Head of caudate nucleus (tissue), 42 donors: ENCODE measurements around the gene AFF2.

Experiments used
- DNase-seq, 42 donors: peaks; one replicate each; pipeline versions ENCODE4 v3.0.0 to v3.0.0-alpha.2; 2020 to 2021; ENCODE audit warnings: mixed read lengths in 7 of 42
- intact Hi-C: fragments of 100-400 bp; cut with DNase I; formaldehyde crosslinking; loops from one replicate; pipeline ENCODE4 v1.15.0; 2022

The AFF2 gene

DNA sequence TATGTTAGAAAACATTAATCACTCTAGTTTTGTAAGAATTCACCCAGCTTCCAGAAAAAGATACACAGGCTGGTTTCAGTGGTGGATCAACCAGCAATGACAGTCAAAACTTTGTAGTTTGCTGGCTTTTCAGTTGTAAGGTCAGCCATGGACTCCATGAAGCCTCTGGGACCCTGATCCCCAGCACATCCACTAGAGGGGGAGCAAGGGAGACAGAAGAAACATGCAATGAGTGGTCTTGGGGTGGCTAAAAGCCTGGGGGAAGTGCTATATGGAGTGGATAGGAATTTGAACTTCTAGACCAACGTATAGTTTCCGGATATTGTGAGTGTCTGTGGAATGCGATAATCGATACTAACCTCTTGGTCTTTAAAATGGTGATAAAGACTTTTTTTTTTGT lies 72.7 kb downstream of the AFF2 start:
- DNase-seq: no peak
- intact Hi-C loops: no loop called here

DNA sequence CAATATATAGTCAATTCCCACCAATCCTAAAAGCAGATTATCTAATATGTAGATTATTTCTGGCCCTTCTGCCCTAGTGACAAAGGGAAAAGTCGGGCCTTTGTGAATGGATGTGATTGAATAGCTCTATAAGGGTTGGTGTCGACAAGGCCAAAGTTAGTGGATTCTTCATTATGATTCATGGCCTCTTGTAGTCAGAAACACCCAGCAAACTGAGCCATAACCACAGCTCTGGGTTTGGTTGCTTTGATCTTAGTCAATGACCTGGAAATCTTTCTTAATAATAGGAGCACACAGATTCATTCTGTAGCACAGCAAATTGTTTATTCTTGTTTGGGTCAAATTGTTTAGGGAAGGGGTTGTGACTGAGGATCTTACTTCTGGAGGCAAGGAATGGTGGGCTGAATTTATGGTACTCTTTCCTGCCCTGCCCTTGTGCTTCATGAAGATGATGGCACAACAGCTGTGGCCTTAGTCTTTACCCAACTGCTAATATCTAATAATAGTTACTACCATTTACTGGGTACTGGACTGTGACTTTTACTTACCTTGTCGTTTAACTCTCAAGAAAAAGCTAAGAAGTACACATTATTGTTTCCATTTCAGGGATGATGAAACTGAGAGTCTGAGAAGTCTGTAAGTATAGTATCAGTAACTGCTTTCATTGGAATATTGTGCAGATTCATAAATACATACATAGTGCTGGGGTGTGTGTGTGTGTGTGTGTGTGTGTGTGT lies 74.0 kb downstream of the AFF2 start:
- intact Hi-C loops: no loop called here
- no peak for DNase-seq

DNA sequence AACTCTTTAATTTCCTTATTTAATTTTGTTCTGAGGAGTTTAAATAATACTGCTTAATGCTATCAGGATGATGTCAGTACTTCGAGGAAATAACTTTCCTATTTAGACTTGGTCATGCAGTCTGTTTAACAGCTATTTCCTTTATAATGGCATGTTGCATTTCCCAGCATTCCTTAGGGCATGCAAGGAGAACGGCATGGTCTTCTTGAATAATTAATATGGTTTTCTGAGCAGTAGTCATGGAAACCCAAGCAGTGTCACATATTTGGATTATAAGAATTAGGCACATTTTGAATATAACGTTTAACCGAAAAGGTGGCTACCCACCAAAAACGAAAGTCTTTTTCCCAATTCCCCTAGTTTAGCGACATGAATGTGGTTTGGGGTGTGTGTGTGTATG lies 76.0 kb downstream of the AFF2 start:
- DNase-seq: no peak
- intact Hi-C loops: no loop called here

GRCh38 chrX:148577741-148578140 lies 77.3 kb downstream of the AFF2 start:
- intact Hi-C loops: no loop called here
- DNase-seq: no peak

- intact Hi-C loops: no loop called here
Observed at GRCh38 chrX:148580016-148580415, 79.6 kb downstream of the AFF2 start.

DNA sequence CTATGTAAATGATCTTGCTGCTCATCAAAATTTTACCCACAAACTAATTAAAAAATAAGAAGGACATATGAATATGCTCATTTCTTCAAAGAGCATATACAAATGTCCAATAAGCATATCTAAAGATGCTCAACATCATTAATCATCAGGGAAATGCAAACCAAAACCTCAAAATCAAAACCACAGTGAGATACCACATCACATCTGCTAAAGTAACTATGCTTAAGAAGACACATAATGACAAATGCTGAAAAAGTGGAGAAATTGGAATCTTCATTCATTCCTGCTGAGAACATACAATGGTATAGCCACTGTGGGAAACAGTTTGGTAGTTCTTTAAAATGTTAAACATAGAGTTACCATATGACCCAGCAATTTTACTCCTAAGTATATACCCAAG lies 81.9 kb downstream of the AFF2 start:
- intact Hi-C loops: no loop called here

More at GRCh38 chrX:148580016-148580415, 79.6 kb downstream of the AFF2 start:
- DNase-seq: no peak

DNA sequence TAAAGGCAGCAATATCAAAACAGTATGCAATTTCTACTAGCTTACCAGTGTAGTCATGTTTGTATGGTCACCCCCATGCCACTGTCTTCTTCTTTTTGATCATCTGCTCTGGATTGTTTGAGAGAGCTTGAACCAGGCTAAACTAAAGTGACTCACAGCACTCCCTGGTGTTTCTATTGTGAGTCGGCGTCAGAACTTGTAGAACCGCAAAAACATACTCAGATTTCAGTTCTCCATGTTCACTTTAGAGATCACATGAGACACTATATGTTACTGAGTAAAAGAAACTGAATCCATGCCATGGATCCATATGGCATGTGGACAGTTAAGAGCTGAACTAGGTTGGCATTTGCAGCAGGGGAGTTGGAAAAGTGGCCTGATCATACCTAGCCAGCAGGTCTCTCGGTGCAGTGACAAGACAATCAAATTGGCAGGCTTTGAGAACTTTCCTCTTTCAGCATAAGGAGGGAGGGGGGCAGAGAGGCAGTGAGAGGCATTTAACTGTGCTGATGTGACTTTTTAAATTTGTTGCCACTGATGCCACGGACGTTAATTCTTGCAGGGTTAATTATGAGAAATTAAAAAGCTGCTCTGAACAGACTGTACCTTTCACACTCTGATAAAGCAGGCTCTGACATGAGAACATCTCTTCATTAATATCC lies 88.4 kb downstream of the AFF2 start:
- intact Hi-C loops: no loop called here
- no peak for DNase-seq

More for the DNA sequence above, 81.9 kb downstream of the AFF2 start:
- DNase-seq: no peak

- no peak for DNase-seq
- intact Hi-C loops: no loop called here
Observed at GRCh38 chrX:148592595-148592994, 92.2 kb downstream of the AFF2 start.

DNA sequence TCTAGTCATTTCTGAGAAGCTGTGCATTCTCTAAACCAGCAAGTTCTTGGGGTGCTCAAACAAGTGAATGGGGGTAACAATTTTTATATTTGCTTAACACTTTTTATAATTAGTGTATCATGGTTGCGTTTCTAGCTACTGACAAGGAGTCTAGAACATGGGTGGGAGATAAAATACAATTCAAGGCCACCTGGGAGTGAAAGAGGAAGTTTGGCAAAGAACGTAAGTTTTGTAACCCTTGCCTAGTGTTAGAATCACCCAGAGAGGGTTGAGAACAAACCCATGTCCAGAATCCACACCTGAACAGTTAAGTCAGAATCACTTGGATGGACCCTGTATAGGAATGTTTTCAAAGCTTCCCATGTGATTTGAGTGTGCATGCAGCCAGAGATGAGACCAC lies 92.7 kb downstream of the AFF2 start:
- intact Hi-C loops: no loop called here
- no peak for DNase-seq

GRCh38 chrX:148593987-148594386 lies 93.6 kb downstream of the AFF2 start:
- intact Hi-C loops: no loop called here
- DNase-seq: no peak

DNA sequence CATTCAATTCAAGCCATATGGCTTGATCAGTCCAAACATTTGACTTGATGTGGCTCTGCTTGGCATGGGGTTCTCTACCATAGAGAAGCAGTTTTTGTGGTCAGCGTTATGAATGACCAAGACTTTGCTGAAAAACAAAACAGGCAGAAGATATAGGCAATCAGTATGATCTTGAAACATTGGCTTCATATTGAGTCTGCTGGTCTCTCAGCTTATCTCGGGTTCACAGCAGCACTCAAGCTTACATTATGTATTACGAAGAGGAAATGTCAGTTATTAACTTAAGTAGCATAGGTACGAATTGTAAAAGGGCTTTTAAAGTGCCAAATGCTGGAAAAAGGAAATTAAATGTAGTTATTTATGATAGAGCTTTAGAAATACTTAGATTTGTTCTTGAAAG lies 99.0 kb downstream of the AFF2 start:
- intact Hi-C loops: no loop called here
- DNase-seq: no peak

- intact Hi-C loops: no loop called here
- DNase-seq: no peak
Observed at GRCh38 chrX:148600131-148600530, 99.7 kb downstream of the AFF2 start.

- DNase-seq: peak in 29 of 42 donors; percentile 2 to 60 (median 20)
- intact Hi-C loops: no loop called here
Observed at GRCh38 chrX:148600581-148600980, 100.2 kb downstream of the AFF2 start.

DNA sequence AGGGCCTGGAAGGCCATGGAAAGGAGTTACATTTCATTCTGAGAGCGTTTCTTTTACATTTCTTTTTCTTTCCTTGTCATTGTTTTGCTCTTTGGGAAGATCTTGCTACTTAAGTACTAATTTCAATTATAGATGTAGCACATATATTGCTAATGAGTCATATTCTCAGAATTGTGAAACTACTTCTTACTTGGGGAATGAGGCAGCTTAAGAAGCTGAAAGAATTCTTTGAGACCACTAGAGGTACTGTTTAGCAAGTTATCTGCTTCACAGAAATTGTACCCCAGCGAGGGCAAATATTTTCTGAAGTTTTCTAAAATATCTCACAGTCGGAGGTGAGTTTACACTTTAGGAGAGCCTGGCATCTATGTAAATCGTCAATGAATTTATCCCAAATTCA lies 100.6 kb downstream of the AFF2 start:
- DNase-seq: no peak
- intact Hi-C loops: no loop called here

DNA sequence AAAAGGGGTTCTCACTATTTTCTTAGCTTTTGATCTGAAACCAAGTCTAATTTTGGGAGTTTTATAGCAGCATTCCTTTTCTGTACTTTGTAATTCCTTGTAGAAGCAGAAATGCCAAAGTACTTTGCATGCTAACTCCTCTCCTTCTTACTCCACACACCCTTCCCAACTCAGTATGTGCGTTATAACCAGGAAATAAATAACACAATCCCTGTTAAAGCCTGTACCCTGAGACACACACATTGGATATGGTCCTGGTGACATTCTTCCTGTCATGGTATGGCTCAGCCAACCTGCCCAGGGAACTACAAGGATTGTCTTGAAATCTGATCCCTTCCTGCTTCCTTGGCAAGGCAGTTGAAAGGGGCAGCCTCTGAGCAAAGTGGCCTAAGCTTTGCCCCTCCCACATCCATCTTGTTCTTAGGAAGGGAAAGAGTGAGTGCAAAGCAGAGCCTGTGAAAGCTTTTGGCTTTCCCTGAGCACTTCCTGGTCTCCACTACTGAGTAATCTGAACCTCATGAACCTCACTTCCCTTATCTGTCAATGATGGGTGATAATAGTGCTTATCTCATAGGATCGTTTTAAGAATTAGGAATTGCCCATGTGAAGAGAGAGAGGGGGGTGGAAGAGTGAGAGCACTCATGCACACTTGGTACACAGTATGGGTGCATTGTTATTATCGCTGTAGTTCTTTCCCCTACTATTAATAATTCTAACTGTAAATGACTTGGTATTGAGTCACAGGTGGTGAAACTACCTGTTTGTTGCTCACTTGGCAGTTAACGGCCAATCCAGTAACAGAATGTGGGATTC lies 109.3 kb downstream of the AFF2 start:
- intact Hi-C loops: no loop called here

GRCh38 chrX:148610328-148610698 lies 109.9 kb downstream of the AFF2 start:
- intact Hi-C loops: no loop called here
- no peak for DNase-seq

More for the DNA sequence above, 109.3 kb downstream of the AFF2 start:
- DNase-seq: no peak

DNA sequence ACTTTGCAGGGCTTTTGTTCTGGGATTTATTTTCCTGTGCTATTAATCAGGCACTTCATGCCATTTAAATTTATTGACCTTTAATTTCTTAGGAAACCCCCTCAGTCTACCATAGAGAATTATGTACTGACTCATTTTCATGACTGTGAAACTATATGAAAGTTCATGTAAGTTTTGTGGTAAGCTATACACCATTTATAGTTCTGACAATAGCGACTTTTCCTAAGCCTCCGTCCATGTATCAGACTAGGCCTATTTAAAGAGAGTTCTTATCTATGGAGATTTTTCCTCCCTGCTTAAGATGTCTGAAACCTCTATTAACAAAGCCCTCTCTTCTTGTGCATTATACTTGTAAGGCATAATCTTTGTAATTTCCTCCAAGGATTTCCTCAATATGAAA lies 111.6 kb downstream of the AFF2 start:
- intact Hi-C loops: no loop called here
- no peak for DNase-seq

DNA sequence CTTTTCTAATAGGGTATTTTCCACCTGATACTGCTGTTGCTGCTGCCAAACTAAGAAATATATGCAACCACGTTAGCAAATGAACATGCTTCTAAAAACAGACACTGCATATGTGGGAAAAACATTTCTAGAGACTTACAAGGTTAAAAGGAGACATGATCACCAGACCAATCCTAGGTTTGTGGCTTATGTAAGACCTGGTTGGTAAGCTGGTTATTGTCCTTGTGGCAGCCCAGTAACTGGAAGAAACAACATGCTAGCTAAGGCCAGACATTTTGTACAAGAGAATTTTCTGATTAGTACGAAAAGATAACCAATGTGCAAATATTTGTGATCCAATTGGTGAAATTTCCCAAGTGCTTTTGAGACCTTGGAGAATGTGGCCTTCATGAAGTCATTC lies 112.0 kb downstream of the AFF2 start:
- no peak for DNase-seq
- intact Hi-C loops: no loop called here

DNA sequence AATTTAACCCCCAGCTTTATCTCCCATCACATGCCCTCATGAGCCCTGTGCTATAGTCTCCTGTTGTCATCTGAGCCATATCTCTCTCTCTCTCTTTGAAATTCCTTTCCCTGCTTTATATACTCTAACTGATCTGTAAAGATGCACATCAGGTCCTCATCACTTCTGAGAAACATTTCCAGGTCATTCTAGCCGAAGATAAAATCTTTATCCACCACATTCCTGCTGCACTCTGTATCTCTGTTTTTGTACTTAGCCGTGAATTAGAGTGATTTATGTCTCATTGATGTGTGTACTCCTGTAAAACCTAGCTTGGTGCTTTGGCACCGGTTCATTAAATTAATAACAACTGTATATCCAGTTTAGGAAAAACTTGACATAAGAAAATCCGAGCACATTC lies 113.2 kb downstream of the AFF2 start:
- intact Hi-C loops: no loop called here

GRCh38 chrX:148615491-148615890 lies 115.1 kb downstream of the AFF2 start:
- no peak for DNase-seq
- intact Hi-C loops: no loop called here

More for the DNA sequence above, 113.2 kb downstream of the AFF2 start:
- no peak for DNase-seq
